GM18508 (cell line): ENCODE data around the gene CCDC43.
"Not testable (repeated sequence)": the region's sequence is repeated elsewhere in the genome, so short reads cannot be mapped to it uniquely, and the experiment has no call there.

Experiments used
- ATAC-seq: cut with Tn5 transposase; IDR thresholded peaks from one replicate; pipeline ENCODE4 v1.9.1; 2021; ENCODE audit warnings: moderate number of reproducible peaks; ENCODE audit not compliant: insufficient read depth, unreplicated experiment

The CCDC43 gene

GRCh38 chr17:44689477-44690217, at the start of gene CCDC43:
CCDC43 (minus strand) TSS chr17:44689776; CDS start chr17:44689753, 23 bp downstream.
- no peak for ATAC-seq

GRCh38 chr17:44738214-44738906, 48.8 kb upstream of the CCDC43 start:
- no peak for ATAC-seq

DNA sequence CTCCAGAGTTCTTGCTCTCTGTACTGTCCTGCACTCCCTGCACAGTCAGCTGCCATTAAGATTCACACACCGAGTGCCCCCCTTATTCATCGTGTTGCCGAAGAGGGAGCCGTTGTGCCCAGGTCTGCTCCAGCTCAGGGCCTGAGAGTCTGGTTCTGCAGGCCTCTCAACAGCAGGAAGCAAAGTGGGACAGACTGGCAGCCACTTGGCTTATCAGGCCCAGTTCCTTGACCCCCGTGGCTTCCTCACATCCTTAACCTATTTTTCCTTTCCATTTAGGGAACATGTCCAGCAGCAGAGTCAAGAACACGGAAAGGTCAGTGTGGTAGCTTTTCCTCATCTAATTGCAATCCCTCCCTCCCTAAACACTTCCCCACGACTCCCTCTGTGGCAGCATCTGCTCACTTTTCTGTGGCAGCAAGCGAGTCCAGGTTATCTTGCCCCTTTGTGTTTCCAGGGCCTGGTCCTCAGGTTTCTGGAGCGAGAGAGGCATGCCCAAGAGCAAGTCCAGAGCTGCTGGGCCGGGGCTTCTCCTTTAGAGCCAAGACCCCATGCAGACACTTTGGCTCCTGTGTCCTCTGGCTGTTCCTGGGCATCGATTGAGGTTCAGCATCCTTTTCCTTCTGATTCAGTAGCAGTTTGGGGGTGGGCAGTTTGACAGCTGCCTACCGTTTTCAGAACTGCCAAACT, 47.1 kb upstream of the CCDC43 start:
- no peak for ATAC-seq

GRCh38 chr17:44734272-44734671, 44.7 kb upstream of the CCDC43 start:
- no peak for ATAC-seq

DNA sequence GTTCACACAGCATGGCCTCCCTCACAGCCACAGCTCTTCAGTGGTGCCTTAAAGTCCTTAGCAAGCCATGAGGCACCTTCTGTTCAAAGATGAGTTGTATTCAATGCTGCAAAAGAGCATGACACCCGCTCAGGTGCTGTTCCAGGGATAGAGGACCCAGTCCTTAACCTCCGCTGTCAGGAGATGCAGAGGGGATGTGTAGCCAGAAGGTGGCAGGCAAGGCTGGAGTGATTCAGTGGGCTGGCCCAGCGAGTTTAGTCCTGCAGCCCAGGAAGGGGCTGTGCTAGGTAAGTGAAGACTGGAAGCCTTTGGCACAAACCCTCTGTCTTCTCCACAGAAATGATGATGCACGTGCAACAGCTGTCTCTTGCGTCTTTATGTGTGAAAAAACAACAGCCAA, 44.2 kb upstream of the CCDC43 start:
- ATAC-seq = no peak

DNA sequence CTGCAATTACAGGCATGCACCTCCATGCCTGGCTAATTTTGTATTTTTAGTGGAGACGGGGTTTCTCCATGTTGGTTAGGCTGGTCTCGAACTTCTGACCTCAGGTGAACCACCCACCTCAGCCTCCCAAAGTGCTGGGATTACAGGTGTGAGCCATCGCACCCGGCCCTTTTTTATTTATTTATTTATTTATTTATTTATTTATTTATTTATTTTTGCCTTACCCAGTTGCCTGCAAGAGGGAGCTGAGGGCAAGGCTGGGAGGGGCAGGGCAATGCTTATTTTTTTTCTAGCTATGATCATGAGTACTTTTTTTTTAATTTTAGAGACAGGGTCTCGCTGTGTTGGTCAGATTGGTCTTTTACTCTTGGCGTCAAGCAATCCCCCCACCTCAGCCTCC, 36.5 kb upstream of the CCDC43 start:
- ATAC-seq = not testable (repeated sequence)

GRCh38 chr17:44722254-44722653, 32.7 kb upstream of the CCDC43 start:
- ATAC-seq = no peak

- no peak for ATAC-seq
Measured at GRCh38 chr17:44719444-44719843, 29.9 kb upstream of the CCDC43 start.

- ATAC-seq = no peak
Measured at GRCh38 chr17:44708401-44709263, 19.1 kb upstream of the CCDC43 start, which contains the start of gene DBF4B. DBF4B (plus strand) TSS chr17:44708665; CDS start chr17:44708821, 156 bp downstream.

GRCh38 chr17:44707755-44708400, 18.3 kb upstream of the CCDC43 start:
- no peak for ATAC-seq

DNA sequence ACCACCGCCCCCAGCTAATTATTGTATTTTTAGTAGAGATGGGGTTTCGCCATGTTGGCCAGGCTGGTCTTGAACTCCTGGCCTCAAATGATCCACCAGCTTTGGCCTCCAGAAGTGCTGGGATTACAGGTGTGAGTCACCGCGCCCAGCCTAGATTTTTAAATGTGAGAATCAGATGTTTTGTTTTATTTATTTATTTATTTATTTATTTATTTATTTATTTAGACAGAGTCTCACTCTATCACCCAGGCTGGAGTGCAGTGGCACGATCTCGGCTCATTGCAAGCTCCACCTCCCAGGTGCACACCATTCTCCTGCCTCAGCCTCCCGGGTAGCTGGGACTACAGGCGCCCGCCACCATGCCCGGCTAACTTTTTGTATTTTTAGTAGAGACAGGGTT, 10.7 kb upstream of the CCDC43 start:
- ATAC-seq = not testable (repeated sequence)

- no peak for ATAC-seq
Measured at GRCh38 chr17:44693609-44694008, 4.0 kb upstream of the CCDC43 start.

DNA sequence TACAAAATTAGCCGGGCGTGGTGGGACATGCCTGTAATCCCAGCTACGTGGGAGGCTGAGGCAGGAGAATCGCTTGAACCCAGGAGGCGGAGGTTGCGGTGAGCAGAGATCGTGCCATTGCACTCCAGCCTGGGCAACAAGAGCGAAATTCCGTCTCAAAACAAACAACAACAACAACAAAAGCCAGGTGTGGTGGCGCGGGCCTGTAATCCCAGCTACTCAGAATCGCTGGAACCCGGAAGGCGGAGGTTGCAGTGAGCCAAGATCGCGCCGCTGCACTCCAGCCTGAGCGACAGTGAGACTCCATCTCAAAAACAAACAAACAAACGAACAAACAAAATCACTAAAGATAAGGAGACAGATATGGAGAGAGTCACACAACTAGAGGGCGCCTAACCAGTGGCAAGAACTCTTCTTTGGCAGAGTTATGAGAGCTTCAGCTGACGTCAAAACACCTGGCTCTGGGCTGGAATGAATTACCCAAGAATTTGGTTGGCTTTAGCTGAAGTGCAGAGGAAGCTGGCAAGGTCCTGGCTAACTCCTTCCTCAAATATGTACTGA, 1.2 kb upstream of the CCDC43 start:
- ATAC-seq = not testable (repeated sequence)

GRCh38 chr17:44688675-44689476, 700 bp downstream of the CCDC43 start:
- ATAC-seq = no peak

GRCh38 chr17:44688200-44688599, 1.4 kb downstream of the CCDC43 start:
- no peak for ATAC-seq

DNA sequence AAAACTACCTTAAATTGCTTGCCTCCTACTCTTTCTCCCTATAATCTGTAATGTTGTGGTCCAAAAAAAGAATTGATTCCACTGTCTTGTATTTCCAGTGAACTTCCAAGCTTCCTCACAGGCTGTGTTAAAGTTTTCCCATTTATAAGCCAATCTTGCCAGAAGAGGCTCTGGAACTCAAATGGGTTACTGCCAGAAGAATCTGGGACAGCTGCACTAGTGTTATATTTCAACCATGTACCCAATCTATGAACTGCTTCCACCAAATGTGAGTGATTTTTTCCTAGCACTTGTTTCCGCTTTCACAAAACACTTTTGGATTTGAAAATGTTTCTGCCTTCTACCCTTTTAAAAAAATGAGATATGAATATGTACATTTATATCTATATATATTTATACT, 1.8 kb downstream of the CCDC43 start:
- no peak for ATAC-seq

DNA sequence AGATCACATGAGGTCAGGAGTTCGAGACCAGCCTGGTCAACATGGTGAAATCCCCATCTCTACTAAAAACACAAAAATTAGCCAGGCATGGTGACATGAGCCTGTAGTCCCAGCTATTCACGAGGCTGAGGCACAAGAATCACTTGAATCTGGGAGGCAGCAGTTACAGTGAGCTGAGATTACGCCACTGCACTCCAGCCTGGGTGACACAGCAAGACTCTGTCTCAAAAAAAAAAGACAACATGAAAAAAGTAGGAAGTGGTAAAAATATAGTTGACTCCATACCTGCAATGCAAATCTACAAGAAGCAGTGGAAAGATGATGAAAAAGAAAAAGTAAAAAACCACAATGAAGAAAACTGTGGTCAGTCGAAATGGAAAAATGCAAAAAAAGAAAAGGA, 6.3 kb downstream of the CCDC43 start:
- not testable (repeated sequence) for ATAC-seq

GRCh38 chr17:44677136-44677535, 12.4 kb downstream of the CCDC43 start:
- no peak for ATAC-seq

DNA sequence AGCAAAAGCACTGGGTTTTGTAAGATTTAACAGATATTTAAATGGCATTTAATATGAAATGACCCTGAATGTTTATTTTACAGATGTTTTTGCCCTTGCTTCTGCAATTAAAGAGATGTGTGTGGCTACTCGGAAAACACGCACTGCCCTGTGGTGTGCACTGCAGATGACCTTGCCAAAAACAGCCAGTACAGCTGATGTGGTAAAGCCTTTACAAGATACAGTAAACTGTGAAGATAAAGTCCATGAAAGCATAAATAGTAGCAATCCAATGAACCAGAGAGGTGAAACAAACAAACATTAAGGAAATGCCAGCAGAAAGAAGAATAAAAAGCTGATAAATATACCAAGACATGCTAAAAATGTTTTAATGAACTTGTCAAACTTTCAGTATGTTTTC, 15.7 kb downstream of the CCDC43 start:
- no peak for ATAC-seq
